UCSD-AML1 (cell line): ENCODE data around the gene VGLL1.

Experiments used
- DNase-seq: peaks from one replicate; lab custom pipeline; 2025; ENCODE audit not compliant: unreplicated experiment; lab: John Stamatoyannopoulos, UW

VGLL1 gene

DNA sequence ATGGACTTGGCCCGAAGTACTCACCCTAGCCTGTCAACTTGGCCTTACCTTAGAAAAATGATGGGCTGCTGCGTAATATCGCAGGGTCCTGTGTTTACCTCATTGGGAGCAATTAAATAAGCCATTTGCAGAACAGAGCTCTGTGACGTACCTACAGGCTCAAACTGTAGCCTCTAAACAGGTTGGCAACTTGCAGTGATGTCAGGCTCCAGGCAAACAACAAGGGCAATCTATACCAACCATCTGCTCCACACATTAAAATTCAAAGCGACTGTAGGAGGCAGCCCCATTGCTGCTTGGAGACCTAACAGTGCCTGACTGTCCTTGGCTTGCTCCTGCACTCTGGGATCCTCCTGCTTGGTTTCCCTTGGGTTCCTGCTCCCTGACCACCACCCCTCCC lies 17.2 kb downstream of the VGLL1 start:
- DNase-seq, result no peak

DNA sequence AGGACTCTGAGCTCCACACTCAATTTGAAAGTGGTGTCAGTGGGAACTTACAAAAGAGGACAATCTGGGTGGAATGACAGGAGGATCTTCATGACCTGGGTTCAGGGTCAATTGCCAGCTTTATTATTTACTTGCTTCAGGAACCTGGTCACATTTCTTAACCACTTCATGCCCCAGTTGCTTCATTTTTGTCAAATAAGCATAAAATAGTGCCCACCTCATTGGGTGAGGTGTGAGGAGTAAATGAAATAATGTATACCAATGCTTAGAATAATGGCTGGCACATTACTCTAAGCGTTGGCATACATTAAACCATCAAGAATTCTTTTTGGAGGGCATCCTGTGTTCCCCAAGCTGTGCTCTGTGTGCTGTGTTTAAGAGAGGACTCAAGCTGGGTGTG lies 19.4 kb downstream of the VGLL1 start:
- no peak for DNase-seq

DNA sequence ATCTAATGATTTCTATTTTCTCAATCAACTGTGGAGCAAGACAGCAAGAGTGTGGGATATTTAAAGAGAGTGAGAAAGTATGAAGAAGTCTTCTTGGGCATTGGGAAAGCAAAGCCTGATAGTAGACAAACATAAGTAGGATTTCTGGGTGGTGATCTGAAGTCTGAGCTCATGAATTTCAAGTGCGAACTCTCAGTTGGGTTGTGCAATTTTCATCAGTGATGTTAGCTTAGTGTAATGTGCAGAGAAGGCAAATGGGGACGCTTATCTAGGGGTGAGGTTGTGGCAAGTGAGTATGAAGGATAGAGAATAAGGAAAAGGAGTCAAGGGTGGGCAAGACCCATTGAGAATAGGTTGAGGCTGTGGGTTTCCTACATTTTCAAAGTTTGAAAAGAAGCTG lies 23.7 kb downstream of the VGLL1 start:
- no peak for DNase-seq

DNA sequence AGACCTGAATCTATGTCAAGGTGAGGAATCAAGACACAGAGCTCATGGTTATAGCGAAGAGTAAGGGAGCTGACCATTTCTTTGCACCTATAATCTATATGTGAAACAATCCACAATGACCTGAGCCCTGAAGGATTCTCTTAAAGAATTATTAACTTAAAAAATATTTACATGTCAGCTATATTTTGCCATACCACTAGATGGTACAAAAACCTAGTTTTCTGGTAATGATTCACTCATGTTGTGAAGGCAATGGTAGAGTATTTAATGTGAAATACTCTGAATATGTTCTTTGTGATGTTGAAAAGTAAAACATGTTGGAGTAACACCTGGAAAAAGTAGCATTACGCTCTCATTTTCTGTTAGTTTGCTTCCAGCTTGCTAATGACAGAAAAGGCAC lies 40.0 kb downstream of the VGLL1 start:
- no peak for DNase-seq

DNA sequence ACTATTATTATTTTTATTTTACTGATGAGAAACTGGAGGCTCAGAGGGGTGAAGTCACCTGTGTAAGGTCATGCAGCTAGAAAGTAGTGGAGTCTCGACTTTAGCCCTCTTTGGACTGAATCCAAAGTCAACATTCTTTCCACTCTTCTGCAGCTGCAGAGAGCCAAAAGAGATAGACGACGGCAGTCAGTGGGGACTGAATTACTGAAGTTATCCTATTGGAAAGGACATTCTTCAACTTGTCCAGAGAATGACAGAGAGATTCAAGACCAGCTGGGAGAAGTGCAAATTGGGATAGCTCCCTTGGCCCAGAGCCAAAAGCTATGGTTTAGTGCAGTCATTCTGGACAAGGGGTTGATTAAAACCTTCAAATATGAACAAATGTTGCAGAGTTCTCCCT lies 42.5 kb downstream of the VGLL1 start:
- no peak for DNase-seq

DNA sequence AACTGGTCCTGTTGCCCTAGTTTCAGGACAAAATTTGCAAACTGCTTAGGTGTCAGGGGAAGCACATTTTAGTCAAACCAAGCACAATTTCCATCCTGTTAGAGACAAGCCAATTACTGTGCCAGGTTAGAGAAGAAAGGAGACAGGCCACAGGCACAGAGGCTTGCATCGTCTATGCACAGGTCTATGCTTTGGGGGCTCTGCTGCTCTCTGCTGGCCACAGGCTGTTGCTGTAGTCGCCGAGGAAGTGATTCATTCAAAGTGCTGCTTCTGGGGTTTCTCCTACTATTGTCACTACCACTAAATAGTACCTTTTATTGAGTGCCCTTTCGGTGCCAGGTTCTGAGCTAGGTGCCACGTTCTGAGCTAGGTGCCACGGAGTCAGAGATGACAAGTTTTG lies 45.5 kb downstream of the VGLL1 start:
- peak; percentile 48 for DNase-seq

DNA sequence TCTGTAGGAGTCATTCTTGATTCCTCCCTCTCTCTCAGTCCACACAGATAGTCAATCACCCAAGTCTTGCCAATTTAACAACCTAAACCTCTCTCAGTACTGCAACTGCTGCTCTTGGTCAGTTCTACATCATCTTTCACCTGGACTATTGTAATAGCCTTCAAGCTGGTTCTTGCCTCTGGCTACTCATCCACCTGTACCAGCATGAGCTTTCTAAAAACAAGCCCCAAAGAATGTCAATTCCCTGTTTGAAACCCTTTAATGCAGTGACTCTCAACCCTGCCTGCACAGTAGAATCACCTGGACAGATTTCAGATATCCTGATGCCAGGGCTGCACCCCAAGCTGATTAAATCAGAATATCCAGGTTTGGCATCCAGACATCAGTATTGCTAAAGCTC lies 48.3 kb downstream of the VGLL1 start:
- DNase-seq, result no peak

DNA sequence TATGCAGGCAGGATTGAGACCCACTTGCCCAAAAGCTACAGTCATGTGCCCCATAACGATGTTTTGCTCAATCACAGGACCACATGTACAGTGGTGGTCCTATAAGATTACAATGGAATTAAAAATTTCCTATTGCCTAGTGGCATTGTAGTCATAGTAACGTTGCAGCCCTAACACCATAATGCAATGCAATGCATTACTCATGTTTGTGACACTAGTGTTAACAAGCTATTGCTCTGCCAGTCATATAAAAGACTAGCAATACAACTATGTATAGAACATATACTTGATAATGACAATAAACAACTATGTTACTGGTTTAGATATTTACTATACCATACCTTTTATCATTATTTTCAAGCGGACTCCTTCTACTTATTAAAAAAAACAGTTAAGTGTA lies 50.6 kb downstream of the VGLL1 start:
- DNase-seq, result no peak

DNA sequence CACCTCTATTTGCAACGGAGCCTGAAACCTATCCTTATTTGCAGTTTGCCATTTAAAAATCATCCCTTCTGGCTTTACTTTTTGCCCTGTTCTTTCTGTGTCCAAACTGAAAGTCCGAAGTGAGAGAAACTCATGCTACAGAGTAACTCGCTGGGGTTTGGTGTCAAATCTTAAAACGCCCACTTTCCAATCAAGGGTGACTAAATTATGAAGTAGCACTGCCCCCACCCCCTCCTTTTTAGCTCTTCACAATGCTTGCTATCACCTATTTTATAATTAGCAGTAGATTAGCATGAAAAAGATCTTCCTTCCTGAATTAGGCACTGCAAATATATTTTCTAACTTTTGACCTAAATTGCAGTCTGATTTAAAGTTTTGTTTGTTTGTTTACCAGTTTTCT lies 52.5 kb downstream of the VGLL1 start:
- no peak for DNase-seq

DNA sequence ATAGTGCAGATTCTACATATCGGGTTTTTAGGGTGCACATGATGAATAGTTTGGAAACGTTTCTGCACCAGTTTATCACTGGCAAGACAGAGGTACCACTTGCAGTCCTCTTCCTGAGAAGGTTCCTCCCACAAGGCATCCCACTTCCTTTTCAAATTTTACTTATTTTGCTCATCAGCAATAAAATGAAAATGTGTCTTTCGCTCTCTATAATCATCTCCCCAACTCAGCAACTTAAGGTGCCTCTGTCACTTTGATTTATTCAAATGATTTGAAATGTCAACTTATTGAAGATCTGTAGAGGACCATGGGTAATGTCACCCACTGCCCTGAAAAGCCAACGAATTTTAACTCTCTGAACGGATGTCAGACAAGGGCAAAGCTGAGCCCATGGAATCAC lies 53.2 kb downstream of the VGLL1 start:
- DNase-seq, result no peak

DNA sequence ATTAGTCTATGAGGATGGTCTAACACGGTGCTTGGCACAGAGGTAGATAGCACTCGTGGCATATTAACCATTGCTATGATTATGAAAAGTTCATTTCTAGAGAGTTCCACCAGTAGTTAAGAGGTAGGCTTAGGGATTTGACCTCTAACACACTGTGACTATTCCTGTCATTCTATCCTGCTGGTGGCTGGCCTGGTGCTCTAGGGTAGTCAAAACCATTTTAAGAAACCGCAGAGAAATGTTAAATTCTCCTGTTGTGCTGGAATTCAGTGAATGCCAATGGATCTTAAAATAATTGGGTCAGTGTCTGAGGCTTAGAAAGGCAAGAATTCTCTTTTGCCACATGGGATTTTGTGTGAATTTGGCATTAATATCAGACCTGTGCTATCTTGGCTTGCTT lies 53.9 kb downstream of the VGLL1 start:
- no peak for DNase-seq

DNA sequence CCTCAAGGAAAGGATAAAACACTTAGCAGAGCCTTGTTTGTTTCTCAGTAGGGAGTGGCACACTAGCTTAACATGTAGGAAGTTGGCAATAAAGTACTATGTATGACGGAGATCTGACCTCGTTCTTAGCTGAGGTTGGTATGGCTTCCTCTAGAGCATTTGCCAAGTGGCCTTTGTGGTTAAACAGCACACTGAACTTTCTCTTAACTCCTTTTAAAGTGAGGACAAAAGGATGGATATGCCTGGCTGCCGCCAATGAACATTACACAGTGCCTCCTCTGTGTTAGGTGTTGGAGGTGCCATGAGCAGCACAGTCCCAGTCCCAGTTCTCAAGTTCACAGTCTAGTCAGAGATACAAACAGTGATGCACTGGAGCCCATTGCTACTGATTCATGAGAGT lies 54.4 kb downstream of the VGLL1 start:
- no peak for DNase-seq

DNA sequence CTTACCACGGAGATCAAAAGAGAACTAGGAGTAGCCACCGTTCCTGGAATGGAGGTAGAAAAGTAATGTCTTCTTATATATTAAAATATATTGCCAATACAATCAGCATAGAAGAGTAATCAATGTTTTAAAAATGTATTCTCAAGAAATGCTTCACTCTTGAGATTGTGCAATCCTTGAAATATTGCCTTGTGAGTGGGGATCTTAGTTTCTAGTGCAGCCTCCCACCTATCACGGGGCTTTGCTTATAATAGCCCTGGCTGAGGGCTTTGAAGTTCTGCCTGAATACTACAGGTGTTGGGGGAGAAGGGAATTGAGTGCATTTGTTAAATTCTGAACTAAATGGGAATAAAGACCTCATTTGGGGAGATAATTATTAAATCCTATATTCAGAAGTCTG lies 55.5 kb downstream of the VGLL1 start:
- no peak for DNase-seq

DNA sequence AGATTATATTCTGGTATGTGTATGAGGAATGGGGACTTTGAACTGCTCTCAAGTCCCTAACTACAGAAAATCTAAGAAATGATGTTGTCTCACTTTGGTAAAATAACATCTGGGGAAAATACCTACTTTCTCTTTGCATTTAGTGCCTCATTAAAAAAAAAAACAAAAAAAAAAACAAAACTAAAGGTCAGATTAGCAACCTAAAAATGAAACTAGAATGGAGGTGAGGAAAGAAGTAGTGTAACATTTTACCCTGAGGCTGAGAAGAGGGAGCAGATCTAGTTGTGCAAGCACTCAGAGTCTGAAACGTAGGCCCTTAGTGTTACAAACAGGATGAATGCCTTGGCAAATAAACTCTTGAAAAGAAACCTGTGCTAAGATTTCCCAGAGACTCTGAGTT lies 56.0 kb downstream of the VGLL1 start:
- DNase-seq, result no peak

DNA sequence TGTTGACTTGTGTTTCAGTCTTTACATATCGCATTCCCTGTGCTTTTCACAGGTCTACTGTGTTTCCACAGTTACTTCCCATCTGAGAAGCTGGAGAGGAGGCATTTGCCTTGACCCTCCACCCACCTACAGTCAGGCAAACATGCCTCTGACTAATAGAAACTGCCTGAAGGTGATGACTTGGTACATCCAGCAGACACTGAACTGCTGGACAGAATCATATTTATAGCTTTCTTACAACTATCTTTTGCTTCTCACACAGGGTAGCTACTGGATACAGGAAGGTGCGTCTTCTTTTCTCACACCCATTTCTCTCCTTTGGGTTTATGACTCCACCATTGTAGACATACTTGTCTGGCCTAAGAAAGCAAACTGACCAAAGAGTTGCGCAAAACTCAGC lies 58.0 kb downstream of the VGLL1 start:
- no peak for DNase-seq

DNA sequence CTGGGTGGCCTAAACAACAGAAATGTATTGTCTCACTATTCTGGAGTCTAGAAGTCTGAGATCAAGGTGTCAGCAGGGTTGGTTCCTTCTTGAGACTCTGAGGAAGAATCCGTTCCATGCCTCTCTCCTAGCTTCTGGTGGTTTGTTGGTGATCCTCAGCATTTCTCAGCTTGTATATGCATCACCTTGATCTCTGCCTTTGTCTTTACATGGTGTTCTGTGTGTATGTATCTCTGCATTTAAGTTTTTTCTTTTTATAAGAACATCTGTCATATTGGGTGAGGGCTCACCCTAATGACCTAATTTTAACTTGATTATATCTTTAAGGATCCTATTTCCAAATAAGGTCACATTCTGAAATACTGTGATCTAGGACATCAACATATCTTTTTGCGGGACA lies 65.3 kb downstream of the VGLL1 start:
- no peak for DNase-seq

DNA sequence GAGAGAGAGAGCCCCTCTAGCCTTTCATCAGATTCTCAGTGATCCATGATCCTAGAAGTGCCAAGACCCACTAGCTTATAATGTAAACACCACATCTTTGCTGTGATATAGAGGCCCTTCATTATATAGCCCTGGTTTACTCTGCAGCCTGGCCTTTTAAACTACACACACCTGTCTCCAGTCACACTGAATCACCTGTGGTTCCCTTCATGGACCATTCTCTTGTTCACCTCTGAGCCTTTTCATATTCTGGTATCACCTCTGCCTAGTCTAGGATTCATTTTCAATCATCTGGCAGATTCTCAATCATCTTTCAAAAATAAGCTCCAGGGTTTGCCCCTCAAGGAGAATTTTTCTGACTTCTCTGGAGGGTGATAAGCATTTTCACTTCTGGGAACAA lies 65.9 kb downstream of the VGLL1 start:
- no peak for DNase-seq

DNA sequence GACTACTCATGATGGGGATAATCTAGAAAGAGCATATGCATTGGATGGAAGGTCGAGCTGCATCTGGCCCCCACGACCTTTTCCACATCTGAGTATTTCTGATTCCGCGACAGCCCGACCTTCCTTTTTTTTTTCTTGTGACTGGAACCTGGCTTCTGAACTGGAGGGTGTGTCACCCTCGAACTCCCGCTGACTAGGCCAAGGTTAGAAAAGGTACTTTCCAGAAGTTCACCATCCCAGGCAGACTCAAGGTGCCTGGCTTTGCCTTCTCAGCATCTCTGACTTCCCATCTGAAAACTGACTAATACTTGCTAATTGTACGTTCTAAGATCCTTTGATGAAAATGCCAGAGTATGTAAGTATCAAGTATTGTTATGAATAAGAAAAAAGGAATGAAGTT lies 66.6 kb downstream of the VGLL1 start:
- no peak for DNase-seq

DNA sequence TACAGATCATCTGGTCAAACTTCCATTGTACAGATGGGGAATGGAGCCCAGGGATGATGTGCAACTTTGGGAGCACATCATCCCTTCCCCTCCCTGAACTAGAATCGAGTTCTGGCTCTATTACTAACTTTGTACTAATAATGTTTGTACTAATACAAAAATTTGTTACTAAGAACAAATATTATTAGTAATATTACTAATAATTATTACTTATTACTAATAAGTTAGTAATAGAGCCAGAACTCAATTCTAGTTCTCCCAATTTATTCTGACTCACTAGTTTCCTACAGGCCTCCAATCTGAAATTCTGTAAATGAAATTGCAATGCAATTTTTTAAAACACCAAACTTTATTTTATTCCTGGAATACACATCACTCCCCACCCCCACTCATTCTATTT lies 68.0 kb downstream of the VGLL1 start:
- DNase-seq, result no peak
